HepG2 (cell line): ENCODE data around the gene HPS6.
A peak's percentile ranks its signal among the peaks of the same experiment; 100 is the strongest.

Experiments
- CHD2 ChIP-seq: IDR thresholded peaks from 2 replicates; pipeline ENCODE4 v1.6.1; 2011; ENCODE audit warnings: low read depth, low read length, improper control_type of control experiment
- KLF13 ChIP-seq: sonication (generic); formaldehyde crosslinking; IDR thresholded peaks from 2 replicates; pipeline ENCODE4 v1.4.0; 2020; ENCODE audit warnings: mild to moderate bottlenecking, missing genetic modification reagents
- POLR2AphosphoS5 ChIP-seq: IDR thresholded peaks from 2 replicates; pipeline ENCODE4 v1.6.1; 2012; ENCODE audit warnings: low read depth, low read length
- ZBTB44 ChIP-seq: sonication (generic); formaldehyde crosslinking; IDR thresholded peaks from 2 replicates; pipeline ENCODE4 v1.4.0; 2020; ENCODE audit warnings: missing genetic modification reagents
- ZNF350 ChIP-seq: sonication (generic); formaldehyde crosslinking; IDR thresholded peaks from 2 replicates; pipeline ENCODE4 v1.4.0; 2020; ENCODE audit warnings: mild to moderate bottlenecking, low read depth, missing genetic modification reagents, borderline replicate concordance
- ZNF367 ChIP-seq: sonication (generic); formaldehyde crosslinking; IDR thresholded peaks from 2 replicates; pipeline ENCODE4 v1.4.0; 2020; ENCODE audit warnings: missing genetic modification reagents, borderline replicate concordance
- ZNF414 ChIP-seq: sonication (generic); formaldehyde crosslinking; IDR thresholded peaks from 2 replicates; pipeline ENCODE4 v1.5.0; 2020; ENCODE audit warnings: missing genetic modification reagents
- TF ChIP-seq, protein P1 (sequence below): sonication (generic); formaldehyde crosslinking; IDR thresholded peaks from 2 replicates; pipeline ENCODE4 v1.5.0; 2020; ENCODE audit warnings: mild to moderate bottlenecking, missing genetic modification reagents, moderate library complexity
- TF ChIP-seq, protein P2 (sequence below): IDR thresholded peaks from 2 replicates; pipeline ENCODE4 v1.6.1; 2012; ENCODE audit warnings: inconsistent platforms

DNA sequence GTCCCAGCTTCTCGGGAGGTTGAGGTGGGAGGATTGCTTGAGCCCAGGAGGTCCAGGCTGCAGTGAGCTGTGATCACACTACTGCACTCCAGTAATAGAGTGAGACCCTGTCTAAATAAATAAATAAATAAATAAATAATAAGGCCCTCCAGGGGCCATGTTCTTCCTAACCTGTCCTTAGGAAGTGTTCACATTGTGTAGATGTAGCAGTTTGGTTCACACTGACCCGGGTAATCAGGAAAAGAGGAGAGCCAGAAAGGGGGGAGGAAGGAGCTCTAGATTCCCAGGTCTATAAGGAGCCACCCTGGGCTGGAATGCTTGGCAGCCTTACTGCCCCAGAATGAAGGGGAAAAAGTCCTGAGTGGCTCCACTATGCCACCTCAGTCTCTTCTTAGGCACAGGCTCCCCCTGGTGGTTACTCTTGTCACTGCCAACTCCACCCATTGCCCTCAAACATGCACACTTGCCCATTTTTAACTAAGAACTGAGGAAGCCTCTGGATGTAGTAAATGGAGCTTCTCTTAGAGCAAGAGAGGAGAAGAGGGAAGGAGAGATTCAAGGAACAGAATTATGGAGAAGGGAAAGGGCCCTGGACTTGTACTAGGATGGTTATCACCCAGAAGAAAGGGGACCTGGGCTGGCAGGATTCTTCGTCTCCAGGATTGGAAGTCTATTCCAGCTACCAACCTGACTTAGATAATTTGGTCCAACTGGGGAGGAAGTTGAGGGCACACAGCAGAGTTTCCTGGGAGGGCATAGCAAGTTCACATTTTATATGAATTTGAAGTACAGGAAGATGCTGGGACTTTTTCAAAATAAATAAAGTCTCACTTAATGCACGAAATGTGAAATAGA lies 7.8 kb downstream of the HPS6 start:
- TF ChIP-seq ZBTB44 (CRISPR knock-in tag), result no peak
- TF ChIP-seq, protein P1, sequence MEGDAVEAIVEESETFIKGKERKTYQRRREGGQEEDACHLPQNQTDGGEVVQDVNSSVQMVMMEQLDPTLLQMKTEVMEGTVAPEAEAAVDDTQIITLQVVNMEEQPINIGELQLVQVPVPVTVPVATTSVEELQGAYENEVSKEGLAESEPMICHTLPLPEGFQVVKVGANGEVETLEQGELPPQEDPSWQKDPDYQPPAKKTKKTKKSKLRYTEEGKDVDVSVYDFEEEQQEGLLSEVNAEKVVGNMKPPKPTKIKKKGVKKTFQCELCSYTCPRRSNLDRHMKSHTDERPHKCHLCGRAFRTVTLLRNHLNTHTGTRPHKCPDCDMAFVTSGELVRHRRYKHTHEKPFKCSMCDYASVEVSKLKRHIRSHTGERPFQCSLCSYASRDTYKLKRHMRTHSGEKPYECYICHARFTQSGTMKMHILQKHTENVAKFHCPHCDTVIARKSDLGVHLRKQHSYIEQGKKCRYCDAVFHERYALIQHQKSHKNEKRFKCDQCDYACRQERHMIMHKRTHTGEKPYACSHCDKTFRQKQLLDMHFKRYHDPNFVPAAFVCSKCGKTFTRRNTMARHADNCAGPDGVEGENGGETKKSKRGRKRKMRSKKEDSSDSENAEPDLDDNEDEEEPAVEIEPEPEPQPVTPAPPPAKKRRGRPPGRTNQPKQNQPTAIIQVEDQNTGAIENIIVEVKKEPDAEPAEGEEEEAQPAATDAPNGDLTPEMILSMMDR (CRISPR knock-in tag), result peak; percentile 90
- TF ChIP-seq CHD2, result no peak
- no peak for TF ChIP-seq POLR2AphosphoS5
- no peak for TF ChIP-seq KLF13 (CRISPR knock-in tag)
- TF ChIP-seq ZNF367, result no peak
- TF ChIP-seq, protein P2, sequence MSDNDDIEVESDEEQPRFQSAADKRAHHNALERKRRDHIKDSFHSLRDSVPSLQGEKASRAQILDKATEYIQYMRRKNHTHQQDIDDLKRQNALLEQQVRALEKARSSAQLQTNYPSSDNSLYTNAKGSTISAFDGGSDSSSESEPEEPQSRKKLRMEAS, result no peak
- TF ChIP-seq ZNF414 (CRISPR knock-in tag), result no peak
- no peak for TF ChIP-seq ZNF350 (CRISPR knock-in tag)
